NAMALWA (cell line): ENCODE data around the gene SOX4.

Source experiments
- DNase-seq: peaks from one replicate; pipeline ENCODE4 v3.0.0-alpha.2; 2015; ENCODE audit warnings: low spot score

Gene SOX4

GRCh38 chr6:21594416-21595281 is 1.1 kb downstream of the SOX4 start:
- peak; percentile 48 for DNase-seq

- DNase-seq: peak; percentile 33
Observed at GRCh38 chr6:21595285-21596144, 2.0 kb downstream of the SOX4 start.

- DNase-seq: peak; percentile 80
Observed at GRCh38 chr6:21596145-21596948, 2.8 kb downstream of the SOX4 start.

GRCh38 chr6:21596949-21597682 is 3.6 kb downstream of the SOX4 start:
- DNase-seq: peak; percentile 76

- DNase-seq: peak; percentile 58
Observed at GRCh38 chr6:21597801-21598673, 4.5 kb downstream of the SOX4 start.

GRCh38 chr6:21598674-21599023 is 5.1 kb downstream of the SOX4 start:
- peak; percentile 39 for DNase-seq

GRCh38 chr6:21599051-21599696 is 5.6 kb downstream of the SOX4 start:
- DNase-seq: no peak

GRCh38 chr6:21601339-21601923 is 7.9 kb downstream of the SOX4 start:
- no peak for DNase-seq

GRCh38 chr6:21601932-21602390 is 8.4 kb downstream of the SOX4 start:
- DNase-seq: no peak

GRCh38 chr6:21603082-21603952 is 9.8 kb downstream of the SOX4 start:
- peak; percentile 69 for DNase-seq

- no peak for DNase-seq
Observed at GRCh38 chr6:21604081-21604480, 10.5 kb downstream of the SOX4 start.

GRCh38 chr6:21605166-21605565 is 11.6 kb downstream of the SOX4 start:
- no peak for DNase-seq

- DNase-seq: no peak
Observed at GRCh38 chr6:21608601-21609000, 15.1 kb downstream of the SOX4 start.

- peak; percentile 57 for DNase-seq
Observed at GRCh38 chr6:21609881-21610329, 16.4 kb downstream of the SOX4 start.

GRCh38 chr6:21610341-21610740 is 16.8 kb downstream of the SOX4 start:
- peak; percentile 69 for DNase-seq

- DNase-seq: no peak
Observed at GRCh38 chr6:21611485-21611884, 17.9 kb downstream of the SOX4 start.

GRCh38 chr6:21612067-21612745 is 18.7 kb downstream of the SOX4 start:
- no peak for DNase-seq

- no peak for DNase-seq
Observed at GRCh38 chr6:21613809-21614208, 20.3 kb downstream of the SOX4 start.
